Measurements from ENCODE around the gene TRAPPC4.
A peak's percentile ranks its signal among the peaks of the same experiment; 100 is the strongest.
"Not testable (repeated sequence)": the region's sequence is repeated elsewhere in the genome, so short reads cannot be mapped to it uniquely, and the experiment has no call there.

Gene TRAPPC4

DNA sequence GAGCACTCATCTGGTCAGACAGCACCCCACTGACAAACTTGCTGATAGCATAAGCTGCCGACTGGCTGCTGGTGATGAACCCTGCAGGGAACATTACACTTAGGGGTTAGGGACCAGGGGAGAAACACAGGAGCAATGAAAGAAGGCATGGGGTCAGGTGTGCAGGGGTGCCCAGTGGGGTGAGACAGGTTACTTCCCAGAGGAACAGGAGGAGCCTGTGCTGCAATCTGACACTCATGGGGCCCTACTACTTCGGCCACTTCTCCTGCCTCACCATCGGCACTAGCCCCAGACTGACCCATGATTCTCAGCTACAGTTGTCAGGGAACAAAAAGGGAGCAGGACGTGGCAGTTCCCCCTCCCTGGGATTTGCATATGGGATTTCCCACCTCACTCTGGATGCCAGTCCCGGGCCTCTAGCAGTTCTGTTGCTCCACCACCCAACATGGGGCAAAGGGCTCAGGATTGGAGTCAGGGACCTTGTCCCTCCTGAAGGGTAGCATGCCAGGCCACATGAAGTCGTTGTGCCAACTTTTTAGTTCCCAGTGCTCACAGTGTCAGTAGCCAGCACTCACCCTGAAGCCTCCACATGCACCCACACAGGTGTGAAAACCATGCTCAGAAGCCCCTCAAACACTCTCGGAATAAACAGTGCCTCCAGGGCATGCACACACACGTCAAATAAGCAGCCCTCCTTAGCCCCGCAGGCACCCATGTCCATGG, 9.9 kb downstream of the TRAPPC4 start:
- TF ChIP-seq, protein P1, sequence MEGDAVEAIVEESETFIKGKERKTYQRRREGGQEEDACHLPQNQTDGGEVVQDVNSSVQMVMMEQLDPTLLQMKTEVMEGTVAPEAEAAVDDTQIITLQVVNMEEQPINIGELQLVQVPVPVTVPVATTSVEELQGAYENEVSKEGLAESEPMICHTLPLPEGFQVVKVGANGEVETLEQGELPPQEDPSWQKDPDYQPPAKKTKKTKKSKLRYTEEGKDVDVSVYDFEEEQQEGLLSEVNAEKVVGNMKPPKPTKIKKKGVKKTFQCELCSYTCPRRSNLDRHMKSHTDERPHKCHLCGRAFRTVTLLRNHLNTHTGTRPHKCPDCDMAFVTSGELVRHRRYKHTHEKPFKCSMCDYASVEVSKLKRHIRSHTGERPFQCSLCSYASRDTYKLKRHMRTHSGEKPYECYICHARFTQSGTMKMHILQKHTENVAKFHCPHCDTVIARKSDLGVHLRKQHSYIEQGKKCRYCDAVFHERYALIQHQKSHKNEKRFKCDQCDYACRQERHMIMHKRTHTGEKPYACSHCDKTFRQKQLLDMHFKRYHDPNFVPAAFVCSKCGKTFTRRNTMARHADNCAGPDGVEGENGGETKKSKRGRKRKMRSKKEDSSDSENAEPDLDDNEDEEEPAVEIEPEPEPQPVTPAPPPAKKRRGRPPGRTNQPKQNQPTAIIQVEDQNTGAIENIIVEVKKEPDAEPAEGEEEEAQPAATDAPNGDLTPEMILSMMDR (IDR thresholded peaks at IDR 0.05; ENCODE audit: extremely low read depth, insufficient read depth, missing control alignments): no peak
- no peak for DNase-seq (ENCODE audit: low spot score)

GRCh38 chr11:119029069-119029339, 10.4 kb downstream of the TRAPPC4 start:
- in situ Hi-C loops (cut with MboI; ENCODE audit: low pct_unique_long_range_greater_than_20kb, low sequenced_read_pairs, unreplicated experiment): no loop called here

More for the DNA sequence above, 9.9 kb downstream of the TRAPPC4 start:
- in situ Hi-C loops (cut with MboI; ENCODE audit: low pct_unique_long_range_greater_than_20kb, low sequenced_read_pairs, unreplicated experiment): no loop called here

GRCh38 chr11:119029340-119030028, 10.9 kb downstream of the TRAPPC4 start:
- in situ Hi-C loops (cut with MboI; ENCODE audit: low pct_unique_long_range_greater_than_20kb, low sequenced_read_pairs, unreplicated experiment): no loop called here
- DNase-seq (ENCODE audit: low spot score): peak; percentile 44
- TF ChIP-seq, protein P1 (IDR thresholded peaks at IDR 0.05; ENCODE audit: extremely low read depth, insufficient read depth, missing control alignments): no peak

More at GRCh38 chr11:119029069-119029339, 10.4 kb downstream of the TRAPPC4 start:
- TF ChIP-seq, protein P1 (IDR thresholded peaks at IDR 0.05; ENCODE audit: extremely low read depth, insufficient read depth, missing control alignments): no peak
- no peak for DNase-seq (ENCODE audit: low spot score)

- TF ChIP-seq, protein P1 (IDR thresholded peaks at IDR 0.05; ENCODE audit: extremely low read depth, insufficient read depth, missing control alignments): no peak
- in situ Hi-C loops (cut with MboI; ENCODE audit: low pct_unique_long_range_greater_than_20kb, low sequenced_read_pairs, unreplicated experiment): no loop called here
- DNase-seq (ENCODE audit: low spot score): no peak
Measured at GRCh38 chr11:119030029-119030328, 11.4 kb downstream of the TRAPPC4 start.

DNA sequence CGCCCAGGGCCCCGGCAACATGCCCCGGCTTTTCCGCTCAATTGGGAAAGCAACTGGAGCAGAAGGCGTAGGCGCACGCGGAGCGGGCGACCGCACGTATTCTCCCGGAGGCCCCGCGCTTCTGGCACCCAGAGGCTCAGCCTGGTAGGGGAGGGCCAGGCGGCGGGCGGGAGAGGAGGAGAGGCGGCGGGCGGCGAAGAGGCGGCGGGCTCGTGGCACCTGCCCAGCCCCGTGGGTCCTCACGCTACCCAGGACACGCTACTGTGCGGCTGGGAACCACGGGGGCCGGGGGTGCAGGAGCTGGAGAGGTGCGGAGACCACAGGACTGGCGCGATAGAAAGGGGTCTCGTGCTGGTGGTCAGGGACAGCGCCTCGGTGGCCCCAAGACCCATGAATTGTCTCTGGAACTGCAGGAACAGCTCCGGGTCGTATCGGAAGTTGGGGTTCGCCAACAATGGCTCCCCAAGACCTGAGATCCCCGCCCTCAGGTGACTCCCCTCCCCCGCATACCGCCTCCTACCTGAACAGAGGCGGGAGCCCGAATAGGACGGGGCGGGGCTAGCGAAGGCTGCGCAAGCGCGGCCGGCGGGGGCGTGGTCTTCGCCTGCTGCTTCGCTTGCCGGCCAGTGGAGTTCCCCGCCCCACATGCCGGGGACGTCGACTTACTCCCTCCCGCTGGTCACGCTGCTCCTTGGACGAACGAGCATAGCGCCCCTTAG, 11.9 kb downstream of the TRAPPC4 start, which contains the start of gene SLC37A4:
Gene SLC37A4, minus strand, starts transcription at position 549 of the 719 bp plus-strand sequence.
- DNase-seq (ENCODE audit: low spot score): peak; percentile 98
- TF ChIP-seq, protein P1 (IDR thresholded peaks at IDR 0.05; ENCODE audit: extremely low read depth, insufficient read depth, missing control alignments): peak; percentile 87
- in situ Hi-C loops (cut with MboI; ENCODE audit: low pct_unique_long_range_greater_than_20kb, low sequenced_read_pairs, unreplicated experiment): no loop called here

DNA sequence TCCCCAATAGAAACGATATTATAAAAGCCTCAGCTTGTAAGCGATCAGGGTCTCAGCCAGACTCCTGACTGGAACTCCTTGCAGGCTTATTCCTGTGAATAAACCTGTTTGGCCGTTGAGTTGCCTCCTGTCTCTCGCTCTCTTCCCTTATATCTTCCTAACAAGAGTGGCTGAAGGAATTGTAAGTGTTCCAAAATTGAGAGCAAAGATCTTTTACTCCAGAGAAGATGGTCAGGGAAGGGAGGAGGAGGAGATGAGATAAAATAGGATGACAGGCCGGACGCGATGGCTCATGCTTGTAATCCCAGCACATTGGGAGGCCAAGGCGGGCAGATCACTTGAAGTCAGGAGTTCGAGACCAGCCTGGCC, 13.3 kb downstream of the TRAPPC4 start:
- in situ Hi-C loops (cut with MboI; ENCODE audit: low pct_unique_long_range_greater_than_20kb, low sequenced_read_pairs, unreplicated experiment): no loop called here
- no peak for DNase-seq (ENCODE audit: low spot score)
- TF ChIP-seq, protein P1 (IDR thresholded peaks at IDR 0.05; ENCODE audit: extremely low read depth, insufficient read depth, missing control alignments): no peak

DNA sequence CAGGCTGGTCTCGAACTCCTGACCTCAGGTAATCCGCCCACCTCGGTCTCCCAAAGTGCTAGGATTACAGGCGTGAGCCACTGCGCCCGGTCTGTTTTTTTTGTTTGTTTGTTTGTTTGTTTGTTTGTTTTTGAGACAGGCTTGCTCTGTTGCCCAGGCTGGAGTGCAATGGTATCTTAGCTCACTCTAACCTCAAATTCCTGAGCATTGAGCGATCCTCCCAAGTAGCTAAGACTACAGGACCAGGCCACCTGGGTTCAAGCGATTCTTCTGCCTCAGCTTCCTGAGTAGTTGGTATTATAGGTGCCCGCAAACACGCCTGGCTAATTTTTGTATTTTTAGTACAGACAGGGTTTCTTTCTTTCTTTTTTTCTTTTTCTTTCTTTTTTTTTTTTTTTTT, 14.9 kb downstream of the TRAPPC4 start:
- DNase-seq (ENCODE audit: low spot score); in situ Hi-C loops (cut with MboI; ENCODE audit: low pct_unique_long_range_greater_than_20kb, low sequenced_read_pairs, unreplicated experiment): not testable (repeated sequence)

All from GM13977 (cell line).